ENCODE measurements around the gene TMEM161A. TPM values are rescaled to one million over a fixed set of nuclear protein-coding genes. Genes with fewer than 3 reads are reported as not detected.
"Not testable (repeated sequence)": the region's sequence is repeated elsewhere in the genome, so short reads cannot be mapped to it uniquely, and the experiment has no call there.

The TMEM161A gene
- total RNA-seq, 1 donor from 2014 or later, result 14.7 TPM

DNA sequence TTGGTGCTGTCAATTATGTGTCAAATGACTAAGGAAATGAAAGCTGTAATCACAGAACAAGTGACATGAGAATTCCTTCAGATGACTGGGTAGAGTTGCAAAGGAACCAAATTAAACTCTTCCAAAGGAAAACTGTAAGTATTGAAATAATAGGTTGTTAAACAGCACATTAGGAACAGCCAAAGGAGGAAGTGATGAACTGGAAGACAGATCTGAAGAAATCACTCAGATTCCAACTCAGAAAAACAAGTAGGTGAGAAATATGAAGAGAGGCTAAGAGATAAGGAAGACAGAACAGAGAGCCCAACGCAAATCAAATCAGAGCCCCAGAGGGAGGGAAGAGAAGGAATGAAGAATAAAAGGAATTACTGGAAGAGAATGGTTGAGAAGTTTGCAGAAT is 15.4 kb downstream of the TMEM161A start:
- DNase-seq (ENCODE audit: low read depth in 2 of 2), result no peak

DNA sequence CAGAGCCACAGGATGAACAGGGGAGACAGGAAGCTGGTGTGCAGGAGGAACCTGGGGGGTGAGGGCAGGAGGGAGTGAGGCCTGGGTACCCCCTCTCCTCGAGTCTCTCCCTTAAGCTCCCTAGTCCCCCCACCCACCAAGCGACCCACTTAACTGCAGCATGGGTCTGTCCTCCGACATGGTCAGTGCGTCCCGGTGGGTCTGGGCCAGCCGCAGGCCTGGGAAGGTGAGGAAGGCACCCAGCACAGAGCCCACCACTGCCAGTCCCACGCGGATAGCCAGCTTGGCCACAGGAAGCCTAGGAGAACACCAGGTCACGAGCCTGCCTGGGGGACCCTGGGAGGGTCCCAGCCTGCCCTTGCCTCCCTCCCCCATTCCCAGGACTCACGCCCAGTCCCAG is 16.9 kb downstream of the TMEM161A start:
- DNase-seq (ENCODE audit: low read depth in 2 of 2), result no peak

DNA sequence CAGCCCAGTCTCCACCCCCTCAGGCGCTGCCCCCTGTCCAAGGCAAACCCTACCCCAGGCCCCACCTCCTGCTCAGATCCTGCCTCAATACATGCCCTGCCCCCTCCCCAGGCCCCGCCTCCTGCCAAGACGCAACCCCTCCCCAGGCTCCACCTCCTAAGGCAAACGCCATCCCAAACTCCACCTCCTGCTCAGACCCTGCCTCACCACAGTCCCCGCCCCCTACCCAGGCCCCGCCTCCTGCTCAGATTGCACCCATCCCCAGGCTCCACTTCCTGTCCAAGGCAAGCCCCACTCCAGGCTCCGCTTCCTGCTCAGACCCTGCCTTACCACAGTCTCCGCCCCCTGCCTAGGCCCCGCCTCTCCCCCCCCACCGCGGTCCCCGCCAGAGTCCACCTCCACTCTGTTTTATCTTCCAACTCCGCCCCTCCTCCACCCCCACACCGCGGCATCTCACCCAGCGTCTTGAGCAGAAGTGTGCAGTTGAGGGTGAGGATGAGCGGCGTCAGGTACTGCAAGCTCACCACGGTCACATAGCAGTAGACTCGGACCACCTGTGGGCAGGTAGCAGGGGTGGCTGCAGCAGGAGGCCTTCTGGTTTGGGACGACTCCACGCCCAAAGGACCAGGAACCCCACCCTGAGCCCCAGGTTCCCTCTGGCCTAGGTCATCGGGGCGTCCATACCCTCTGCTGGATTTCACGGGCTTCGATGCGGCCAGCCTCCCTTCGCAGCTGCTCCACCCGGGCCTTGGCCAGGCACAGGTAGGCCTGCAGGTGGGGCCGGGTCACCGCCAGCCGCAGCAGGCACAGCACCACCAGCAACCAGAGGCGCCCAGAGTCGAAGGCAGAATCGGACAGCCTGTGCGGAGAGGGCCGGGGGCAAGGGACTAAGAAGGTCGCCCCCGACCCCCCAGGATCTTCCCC is 17.7 kb downstream of the TMEM161A start:
- DNase-seq (ENCODE audit: low read depth in 2 of 2), result peak; percentile 35 to 36

DNA sequence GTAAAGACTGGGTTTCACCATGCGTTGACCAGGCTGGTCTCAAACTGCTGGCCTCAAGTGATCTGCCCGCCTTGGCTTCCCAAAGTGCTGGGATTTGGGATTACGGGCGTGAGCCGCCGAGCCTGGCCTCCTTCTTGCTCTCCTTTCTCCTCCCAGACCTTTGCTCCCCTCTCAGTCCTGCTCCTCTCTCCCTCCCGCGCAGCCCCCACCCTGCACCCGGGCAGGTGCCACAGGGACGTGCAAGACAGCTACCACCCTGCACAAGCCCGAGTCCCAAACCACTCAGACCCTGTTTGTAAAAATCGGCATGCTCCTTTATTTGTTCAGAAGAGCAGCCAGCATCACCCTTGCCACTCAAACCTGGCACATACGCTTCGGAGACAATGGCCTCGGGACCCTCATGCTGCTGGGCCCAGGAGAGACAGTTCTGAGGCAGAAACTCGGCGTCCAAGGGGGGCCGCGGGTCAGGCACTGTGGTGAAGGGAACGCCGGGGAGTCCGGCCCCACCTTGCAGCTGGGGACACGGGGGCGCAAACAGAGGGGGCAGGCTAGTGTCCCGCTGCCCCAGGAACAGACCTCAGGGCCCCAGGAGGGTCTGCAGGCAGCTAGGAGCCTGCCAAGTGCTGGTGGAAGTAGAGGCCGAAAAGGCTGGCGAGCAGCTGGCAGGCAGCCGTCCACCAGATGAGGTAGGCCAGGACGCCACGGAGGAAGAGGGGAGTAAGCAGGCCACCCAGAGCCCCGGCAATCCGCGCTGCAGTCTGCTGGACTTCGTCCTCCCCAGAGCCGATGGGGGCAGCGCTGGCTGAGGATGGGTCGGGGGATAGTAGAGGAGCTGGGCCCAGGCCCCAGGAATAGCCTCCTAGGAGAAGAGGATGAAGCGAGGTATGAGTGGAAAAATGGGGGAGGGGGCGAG is 18.7 kb downstream of the TMEM161A start:
- DNase-seq (ENCODE audit: low read depth in 2 of 2), result no peak

DNA sequence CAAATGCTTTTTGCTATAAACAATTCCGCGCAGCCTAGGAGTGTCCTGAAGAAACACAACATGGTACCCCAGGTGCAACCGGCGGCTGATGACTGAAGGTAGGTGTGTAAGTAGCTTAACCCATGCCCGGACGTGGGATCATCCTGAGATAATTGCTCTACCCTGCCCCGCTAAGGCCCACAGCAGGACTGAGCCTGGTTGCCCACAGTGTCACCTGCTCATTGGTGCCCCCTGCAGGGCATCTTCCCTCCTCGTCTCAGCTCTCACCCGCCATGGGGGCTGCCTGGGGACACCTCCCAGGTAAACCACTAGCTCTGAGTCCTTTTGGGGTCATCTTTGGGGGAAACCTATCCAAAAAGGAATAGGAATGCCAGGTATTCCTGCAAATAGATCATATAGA is 22.3 kb downstream of the TMEM161A start:
- DNase-seq (ENCODE audit: low read depth in 2 of 2), result peak; percentile 30 to 51

DNA sequence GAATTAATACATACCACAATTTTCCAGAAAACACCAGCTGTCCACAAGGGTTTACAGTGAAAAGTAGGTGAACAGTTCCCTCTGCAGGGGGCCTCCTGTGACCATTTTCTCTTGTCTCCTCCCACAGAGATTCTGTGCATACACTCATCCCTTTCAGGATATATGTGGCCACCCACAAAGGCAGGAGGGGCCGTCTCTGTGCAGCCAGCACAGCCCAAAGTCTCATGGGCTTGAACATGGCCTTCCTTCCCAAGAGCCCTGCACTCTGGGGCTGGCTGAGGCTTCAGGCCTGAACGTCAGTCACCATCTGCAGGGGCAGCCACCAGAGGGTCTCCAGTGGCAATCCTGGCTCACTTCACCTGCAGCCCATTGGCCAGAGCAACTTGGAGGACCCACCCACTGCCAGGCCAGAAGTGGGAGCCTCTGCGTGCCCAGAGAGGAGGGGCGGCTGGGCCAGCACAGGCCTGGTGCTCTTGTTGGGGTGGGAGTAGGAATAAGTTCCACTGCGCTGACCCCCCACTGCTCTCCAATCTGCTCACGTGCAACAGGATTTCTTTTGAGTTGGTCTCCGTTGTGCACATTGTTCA is 25.1 kb downstream of the TMEM161A start:
- no peak for DNase-seq (ENCODE audit: low read depth in 2 of 2)

DNA sequence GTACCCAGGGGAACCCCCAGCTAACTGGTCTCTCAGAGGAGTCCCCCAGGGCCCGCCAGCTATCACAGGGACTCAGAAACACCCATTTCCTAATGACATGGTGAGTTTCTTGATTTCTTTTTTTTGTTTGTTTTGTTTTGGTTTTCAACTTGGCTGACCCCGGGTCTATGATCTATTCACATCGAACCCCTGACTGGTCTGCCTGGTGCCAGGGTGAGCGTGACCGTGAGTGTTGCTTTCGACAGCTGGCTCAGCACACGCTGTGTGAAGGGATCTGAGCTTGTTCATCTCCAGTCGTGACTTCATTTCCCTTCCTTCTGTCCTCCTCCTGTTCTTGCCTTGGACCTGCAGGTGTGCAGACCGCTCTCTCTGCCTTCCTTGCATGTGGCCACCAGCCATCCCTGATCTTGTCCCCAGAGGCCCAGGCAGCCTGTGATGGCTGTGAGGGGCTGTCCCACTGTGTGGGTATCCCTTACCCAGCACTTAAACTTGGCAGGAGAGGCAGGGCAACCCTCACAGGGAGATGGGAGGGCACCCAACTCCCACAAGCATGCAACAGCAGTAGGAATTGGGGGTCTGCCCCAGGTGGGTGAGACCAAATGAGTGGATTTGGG is 26.2 kb downstream of the TMEM161A start:
- no peak for DNase-seq (ENCODE audit: low read depth in 2 of 2)

DNA sequence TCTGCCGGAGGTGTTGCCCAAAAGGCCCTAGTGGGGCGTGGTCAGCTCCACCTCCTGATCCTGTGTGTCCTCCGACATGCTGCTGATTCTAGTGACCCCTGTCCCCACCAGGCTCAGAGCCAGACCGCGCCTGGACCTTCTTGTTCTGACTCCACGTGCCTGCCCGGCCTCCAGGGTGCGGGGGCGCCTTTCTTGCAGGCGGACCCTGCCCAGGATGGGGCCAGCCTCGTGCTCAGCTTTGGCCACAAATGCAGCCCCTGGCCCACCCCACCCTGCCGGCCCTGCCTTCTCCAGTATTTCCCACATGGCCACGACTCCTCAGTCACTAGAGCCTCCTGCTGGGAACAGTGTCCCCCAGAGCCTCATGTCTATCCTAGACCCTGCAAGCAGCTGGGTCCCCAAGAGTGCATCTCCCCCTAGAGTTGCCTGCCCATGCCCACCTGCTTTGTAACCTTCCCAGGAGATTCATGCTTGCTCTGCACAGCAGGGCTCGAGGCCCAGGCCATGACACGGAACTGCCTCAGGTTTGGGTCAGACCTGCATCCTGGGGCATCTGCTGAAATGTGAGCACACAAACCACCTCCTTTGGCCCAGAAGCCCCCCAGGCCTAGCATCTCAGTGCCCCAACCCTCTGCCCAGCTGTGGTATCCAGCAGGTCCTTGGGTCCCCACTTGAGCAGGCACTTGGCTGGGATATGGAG is 27.0 kb downstream of the TMEM161A start:
- no peak for DNase-seq (ENCODE audit: low read depth in 2 of 2)

DNA sequence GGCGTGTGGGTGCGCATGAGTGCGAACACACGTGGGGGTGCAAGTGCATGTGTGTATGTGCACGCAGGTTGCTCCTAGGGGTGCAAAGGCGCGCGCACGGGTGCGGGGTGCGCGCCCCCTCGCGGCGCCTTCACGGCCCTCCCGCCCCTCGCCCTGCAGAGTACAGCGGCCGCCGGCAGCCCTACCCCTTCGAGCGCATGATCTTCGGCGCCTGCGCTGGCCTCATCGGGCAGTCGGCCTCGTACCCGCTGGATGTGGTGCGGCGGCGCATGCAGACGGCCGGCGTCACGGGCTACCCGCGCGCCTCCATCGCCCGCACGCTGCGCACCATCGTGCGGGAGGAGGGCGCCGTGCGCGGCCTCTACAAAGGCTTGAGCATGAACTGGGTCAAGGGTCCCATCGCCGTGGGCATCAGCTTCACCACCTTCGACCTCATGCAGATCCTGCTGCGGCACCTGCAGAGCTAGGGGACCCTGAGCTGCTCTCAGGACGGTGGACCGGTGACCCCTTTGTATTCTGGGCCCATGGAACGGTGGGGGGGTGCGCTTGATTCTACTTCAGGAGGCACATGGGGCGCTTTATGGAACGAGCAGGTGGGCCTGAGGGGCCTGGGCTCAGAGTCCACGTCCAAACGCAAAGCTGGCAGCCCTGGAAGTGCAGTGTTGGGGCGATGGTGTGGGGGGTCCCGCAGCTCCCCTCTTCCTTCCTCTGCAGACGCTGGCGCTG is 27.7 kb downstream of the TMEM161A start:
- peak; percentile 25 to 47 for DNase-seq (ENCODE audit: low read depth in 2 of 2)

DNA sequence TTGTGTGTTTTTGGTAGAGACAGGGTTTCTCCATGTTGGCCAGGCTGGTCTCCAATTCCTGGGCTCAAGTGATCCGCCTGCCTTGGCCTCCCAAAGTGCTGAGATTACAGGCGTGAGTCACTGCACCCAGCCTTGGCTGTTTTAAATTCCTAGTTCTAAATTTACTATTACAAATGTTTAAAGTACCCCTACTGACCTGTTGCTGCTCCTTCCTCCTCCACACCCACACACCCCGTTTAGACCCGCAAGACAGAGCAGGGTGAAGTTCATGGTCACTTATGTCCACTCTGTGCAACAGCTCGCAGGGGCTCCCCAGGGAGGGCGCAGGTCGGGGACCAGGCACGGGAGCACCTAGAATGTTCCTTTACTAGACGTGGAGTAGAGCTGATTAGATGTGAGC is 28.7 kb downstream of the TMEM161A start:
- no peak for DNase-seq (ENCODE audit: low read depth in 2 of 2)

DNA sequence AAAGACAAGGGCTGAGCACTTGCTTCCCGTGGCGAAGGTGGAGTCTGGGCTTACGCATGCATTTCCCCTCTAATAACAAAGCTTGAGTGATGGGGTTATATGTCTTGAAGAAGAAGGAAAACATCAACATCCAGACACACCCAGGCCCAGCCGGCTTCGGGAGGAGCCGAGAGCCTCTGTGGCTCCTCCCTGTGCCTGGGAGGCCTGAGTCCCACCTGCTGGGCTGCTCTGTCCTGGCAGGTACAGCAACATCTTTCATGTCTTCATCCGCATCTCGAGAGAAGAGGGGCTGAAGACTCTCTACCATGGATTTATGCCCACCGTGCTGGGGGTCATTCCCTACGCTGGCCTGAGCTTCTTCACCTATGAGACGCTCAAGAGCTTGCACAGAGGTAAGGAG is 30.6 kb downstream of the TMEM161A start:
- no peak for DNase-seq (ENCODE audit: low read depth in 2 of 2)

DNA sequence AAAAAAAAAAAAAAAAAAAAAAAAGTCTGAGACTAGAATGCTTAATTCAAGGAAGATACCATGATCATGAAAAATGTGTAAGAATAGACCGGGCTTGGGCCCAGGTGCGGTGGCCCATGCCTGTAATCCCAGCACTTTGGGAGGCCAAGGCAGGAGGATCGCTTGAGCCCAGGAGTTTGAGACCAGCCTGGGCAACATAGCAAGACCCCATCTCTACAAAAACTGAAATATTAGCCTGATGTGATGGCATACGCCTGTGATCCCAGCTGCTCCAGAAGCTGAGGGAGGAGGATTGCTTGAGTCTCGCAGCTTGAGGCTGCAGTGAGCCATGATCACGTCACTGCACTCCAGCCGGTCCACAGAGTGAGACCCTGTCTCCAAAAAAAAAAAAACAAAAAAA is 31.3 kb downstream of the TMEM161A start:
- not testable (repeated sequence) for DNase-seq (ENCODE audit: low read depth in 2 of 2)

DNA sequence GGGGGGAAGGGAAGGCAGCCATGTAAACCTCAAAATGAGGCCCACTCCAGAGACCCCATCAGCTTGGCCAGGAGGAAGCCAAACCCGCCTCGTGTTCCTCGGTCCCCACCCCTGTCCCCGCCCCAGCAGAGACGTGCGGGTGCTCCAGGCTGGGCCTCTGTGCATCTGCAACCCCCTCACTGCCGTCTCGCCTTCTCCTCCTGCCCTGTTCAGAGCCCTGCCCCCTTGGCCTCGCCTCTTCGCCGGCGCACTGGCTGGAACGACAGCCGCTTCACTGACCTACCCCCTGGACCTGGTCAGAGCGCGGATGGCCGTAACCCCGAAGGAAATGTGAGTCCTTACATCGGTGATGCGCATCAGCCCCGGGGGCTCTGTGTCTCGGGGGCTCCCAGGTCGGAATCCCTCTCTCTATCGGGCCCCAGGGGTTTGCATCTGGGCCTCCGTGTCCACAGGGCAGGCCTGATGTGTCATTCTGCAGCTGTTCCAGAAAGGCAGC is 32.2 kb downstream of the TMEM161A start:
- no peak for DNase-seq (ENCODE audit: low read depth in 2 of 2)

DNA sequence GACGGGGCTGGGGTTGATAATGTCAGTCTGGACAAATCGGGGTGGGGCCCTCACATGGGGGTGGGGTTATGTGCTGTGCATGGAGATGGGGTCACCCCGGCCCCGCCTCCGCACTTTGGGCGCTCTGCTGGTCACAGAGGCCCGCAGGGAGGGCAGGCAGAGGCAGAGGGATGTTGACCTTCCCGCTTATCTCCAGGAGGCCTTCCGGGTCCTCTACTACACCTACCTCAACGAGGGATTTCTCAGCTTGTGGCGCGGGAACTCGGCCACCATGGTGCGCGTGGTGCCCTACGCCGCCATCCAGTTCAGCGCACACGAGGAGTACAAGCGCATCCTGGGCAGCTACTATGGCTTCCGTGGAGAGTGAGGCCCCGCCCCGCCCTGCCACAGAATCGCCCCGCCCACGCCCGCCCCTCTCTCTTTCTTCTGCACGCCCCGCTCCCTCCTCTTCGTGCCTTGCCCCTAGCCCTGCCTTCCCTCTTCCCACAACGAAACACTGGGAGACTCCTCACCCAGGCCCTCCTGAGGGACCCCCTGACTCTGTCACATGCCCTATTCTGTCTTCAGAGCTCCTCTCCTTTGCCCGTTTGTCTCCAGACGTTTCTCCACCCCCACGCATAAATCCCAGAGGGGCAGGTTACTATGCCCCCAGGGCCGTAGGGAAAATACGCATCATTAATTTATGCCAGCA is 32.8 kb downstream of the TMEM161A start:
- DNase-seq (ENCODE audit: low read depth in 2 of 2), result peak in 1 of 2 donors; percentile 48

DNA sequence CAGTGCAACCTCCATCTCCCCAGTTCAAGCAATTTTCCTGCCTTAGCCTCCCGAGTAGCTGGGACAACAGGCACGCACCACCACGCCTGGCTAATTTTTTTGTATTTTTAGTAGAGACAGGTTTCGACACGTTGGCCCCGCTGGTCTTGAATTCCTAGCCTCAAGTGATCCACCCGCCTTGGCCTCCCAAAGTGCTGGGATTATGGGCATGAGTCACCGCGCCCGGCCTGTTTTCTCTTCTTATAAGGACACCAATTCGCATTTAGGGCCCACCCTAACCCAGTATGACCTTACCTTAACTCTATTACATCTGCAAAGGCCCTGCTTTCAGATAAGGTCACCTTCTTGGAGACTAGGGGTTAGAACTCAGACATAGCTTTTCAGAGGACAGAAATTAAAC is 35.1 kb downstream of the TMEM161A start:
- DNase-seq (ENCODE audit: low read depth in 2 of 2), result no peak

DNA sequence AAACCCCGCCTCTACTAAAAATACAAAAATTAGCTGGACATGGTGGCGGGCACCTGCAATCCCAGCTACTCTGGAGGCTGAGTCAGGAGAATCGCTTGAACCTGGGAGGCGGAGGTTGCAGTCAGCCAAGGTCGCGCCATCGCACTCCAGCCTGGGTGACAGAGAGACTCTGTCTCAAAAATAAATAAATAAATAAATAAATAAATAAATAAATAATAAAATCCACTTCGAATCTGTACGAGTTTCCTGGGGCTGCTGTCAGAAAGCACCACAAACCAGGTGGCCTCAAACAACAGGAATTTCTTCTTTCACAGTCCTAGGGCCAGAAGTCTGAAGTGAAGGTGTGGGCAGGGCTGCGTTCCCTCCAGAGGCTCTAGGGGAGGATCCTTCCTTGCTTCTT is 35.7 kb downstream of the TMEM161A start:
- not testable (repeated sequence) for DNase-seq (ENCODE audit: low read depth in 2 of 2)

DNA sequence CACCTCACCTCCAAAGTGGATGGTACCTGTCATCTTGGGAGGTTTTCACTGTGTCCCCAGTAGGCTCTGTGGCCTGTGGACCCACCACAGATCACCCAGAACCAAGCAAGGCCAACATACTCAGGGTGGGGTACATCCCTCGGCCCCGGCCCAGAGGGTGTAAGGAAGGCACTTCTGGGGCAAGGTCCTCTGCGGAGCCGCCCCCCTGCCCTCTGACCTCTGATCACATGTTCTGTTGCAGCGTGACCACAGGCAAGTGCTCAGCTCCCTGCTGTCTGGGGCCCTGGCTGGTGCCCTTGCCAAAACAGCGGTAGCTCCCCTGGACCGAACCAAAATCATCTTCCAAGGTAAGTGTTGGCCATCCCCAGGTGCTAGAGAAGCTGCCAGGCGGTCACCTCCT is 36.7 kb downstream of the TMEM161A start:
- no peak for DNase-seq (ENCODE audit: low read depth in 2 of 2)

DNA sequence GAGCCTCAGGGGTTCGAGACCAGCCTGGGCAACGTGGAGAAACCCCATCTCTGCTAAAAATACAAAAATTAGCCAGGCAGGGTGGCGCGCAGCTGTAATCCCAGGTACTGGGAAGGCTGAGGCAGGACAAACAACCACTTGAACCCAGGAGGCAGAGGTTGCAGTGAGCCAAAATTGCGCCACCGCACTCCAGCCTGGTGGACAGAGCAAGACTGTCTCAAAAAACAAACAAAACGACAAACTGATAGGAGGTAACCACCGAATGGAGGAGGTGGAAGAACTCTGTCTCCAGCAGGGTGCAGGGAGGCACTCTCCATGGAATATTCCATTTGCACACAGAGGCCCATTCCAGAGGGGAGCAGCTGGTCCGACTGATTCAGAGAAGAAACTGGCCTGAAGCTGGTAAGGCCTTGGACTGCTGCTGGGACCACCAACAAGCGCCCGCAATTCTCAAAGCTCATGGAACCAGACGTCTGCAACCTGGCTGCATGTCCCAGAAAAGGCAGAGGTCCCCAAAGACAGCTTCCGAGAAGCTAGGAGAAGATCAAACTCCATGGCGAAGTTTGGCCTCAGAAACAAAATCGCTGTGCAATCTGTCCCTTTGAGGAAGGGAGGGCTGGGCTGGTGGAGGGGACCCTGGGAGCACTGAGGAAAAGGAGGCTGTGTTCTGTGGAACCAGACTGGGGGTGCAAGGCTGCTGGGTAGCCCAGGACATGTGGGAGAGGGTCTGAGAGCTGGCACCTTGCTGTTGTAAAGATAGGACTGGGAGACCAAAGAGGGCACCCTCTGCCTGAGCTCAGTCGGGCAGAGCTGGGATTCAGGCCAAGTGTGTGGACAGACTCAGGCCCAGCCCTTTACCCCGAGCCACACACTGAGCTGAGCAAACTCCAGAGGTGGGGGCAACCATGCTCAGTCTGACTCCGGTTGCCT is 39.3 kb downstream of the TMEM161A start:
- DNase-seq (ENCODE audit: low read depth in 2 of 2), result no peak

Measured in lung microvascular endothelial cell (primary cell).